ENCODE data around the gene GATA6. TPM values are rescaled to one million over a fixed set of nuclear protein-coding genes. Genes with fewer than 3 reads are reported as not detected.

Gene GATA6
- total and polyA plus RNA-seq, 10 of the 15 experiments (the other 5 are each of a cell fraction or from before 2014, with no cell fraction given) = 0.04 to 0.05 TPM; not detected in 8

DNA sequence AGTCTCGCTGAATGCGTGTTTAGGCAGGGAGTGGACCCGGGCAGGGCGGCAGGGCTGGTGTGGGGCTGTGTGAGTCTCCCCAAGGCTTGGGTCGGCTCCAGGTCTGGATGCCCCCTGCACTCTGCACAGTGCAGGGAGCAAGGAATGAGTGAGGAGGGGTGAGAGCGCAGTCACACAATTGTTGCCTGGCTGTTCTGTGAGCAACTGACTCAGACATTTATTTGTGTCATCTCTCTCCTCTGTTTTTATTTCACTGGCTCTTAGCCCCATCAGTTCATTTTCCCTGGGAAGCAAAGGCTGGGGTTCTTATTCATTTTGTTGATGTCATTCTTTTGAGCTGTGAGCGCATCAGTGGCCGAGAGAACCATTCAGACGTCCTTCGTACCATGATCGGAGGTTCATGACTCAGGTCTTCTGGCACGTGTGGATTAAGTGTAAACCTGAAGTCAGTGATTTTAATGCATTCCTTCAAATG is 61.1 kb downstream of the GATA6 start (continued):
- TF ChIP-seq, protein P1, sequence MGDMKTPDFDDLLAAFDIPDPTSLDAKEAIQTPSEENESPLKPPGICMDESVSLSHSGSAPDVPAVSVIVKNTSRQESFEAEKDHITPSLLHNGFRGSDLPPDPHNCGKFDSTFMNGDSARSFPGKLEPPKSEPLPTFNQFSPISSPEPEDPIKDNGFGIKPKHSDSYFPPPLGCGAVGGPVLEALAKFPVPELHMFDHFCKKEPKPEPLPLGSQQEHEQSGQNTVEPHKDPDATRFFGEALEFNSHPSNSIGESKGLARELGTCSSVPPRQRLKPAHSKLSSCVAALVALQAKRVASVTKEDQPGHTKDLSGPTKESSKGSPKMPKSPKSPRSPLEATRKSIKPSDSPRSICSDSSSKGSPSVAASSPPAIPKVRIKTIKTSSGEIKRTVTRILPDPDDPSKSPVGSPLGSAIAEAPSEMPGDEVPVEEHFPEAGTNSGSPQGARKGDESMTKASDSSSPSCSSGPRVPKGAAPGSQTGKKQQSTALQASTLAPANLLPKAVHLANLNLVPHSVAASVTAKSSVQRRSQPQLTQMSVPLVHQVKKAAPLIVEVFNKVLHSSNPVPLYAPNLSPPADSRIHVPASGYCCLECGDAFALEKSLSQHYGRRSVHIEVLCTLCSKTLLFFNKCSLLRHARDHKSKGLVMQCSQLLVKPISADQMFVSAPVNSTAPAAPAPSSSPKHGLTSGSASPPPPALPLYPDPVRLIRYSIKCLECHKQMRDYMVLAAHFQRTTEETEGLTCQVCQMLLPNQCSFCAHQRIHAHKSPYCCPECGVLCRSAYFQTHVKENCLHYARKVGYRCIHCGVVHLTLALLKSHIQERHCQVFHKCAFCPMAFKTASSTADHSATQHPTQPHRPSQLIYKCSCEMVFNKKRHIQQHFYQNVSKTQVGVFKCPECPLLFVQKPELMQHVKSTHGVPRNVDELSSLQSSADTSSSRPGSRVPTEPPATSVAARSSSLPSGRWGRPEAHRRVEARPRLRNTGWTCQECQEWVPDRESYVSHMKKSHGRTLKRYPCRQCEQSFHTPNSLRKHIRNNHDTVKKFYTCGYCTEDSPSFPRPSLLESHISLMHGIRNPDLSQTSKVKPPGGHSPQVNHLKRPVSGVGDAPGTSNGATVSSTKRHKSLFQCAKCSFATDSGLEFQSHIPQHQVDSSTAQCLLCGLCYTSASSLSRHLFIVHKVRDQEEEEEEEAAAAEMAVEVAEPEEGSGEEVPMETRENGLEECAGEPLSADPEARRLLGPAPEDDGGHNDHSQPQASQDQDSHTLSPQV (IDR thresholded peaks at IDR 0.05) = no peak
- TF ChIP-seq GABPA (IDR thresholded peaks at IDR 0.05; ENCODE audit: low read depth) (no peak), POLR2AphosphoS5 (IDR thresholded peaks at IDR 0.05; ENCODE audit: low read length) (no peak), ASH2L (IDR thresholded peaks at IDR 0.05; ENCODE audit: borderline replicate concordance, low read depth) (no peak)
- TF ChIP-seq, protein P2, sequence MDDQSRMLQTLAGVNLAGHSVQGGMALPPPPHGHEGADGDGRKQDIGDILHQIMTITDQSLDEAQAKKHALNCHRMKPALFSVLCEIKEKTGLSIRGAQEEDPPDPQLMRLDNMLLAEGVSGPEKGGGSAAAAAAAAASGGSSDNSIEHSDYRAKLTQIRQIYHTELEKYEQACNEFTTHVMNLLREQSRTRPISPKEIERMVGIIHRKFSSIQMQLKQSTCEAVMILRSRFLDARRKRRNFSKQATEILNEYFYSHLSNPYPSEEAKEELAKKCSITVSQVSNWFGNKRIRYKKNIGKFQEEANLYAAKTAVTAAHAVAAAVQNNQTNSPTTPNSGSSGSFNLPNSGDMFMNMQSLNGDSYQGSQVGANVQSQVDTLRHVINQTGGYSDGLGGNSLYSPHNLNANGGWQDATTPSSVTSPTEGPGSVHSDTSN (IDR thresholded peaks at IDR 0.05; ENCODE audit: insufficient replicate concordance, low read depth, low read length) = no peak
- TF ChIP-seq, protein P3, sequence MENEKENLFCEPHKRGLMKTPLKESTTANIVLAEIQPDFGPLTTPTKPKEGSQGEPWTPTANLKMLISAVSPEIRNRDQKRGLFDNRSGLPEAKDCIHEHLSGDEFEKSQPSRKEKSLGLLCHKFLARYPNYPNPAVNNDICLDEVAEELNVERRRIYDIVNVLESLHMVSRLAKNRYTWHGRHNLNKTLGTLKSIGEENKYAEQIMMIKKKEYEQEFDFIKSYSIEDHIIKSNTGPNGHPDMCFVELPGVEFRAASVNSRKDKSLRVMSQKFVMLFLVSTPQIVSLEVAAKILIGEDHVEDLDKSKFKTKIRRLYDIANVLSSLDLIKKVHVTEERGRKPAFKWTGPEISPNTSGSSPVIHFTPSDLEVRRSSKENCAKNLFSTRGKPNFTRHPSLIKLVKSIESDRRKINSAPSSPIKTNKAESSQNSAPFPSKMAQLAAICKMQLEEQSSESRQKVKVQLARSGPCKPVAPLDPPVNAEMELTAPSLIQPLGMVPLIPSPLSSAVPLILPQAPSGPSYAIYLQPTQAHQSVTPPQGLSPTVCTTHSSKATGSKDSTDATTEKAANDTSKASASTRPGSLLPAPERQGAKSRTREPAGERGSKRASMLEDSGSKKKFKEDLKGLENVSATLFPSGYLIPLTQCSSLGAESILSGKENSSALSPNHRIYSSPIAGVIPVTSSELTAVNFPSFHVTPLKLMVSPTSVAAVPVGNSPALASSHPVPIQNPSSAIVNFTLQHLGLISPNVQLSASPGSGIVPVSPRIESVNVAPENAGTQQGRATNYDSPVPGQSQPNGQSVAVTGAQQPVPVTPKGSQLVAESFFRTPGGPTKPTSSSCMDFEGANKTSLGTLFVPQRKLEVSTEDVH (IDR thresholded peaks at IDR 0.05; ENCODE audit: low read depth, partially characterized antibody) = no peak

All from GM12878 (cell line).